ENCODE results near the gene HNRNPA3.

GRCh38 chr2:177201919-177202346, 10.7 kb upstream of the HNRNPA3 start:
- TF ChIP-seq CTCF (IDR thresholded peaks at IDR 0.05) (no peak), TCF12 (IDR thresholded peaks at IDR 0.05) (no peak), YY1 (IDR thresholded peaks at IDR 0.05; ENCODE audit: low read depth) (no peak), GABPA (IDR thresholded peaks at IDR 0.05; ENCODE audit: low read depth) (no peak), SIN3A (IDR thresholded peaks at IDR 0.05; ENCODE audit: borderline replicate concordance, low read depth, low read length) (no peak), TEAD4 (IDR thresholded peaks at IDR 0.05; ENCODE audit: borderline replicate concordance, insufficient read depth) (no peak), FOXM1 (IDR thresholded peaks at IDR 0.05; ENCODE audit: low read depth) (no peak), REST (IDR thresholded peaks at IDR 0.05; ENCODE audit: low read depth, low read length) (no peak), POLR2AphosphoS5 (IDR thresholded peaks at IDR 0.05; ENCODE audit: low read depth, low read length) (no peak), EP300 (IDR thresholded peaks at IDR 0.05; ENCODE audit: borderline replicate concordance in 1 of 2, low read depth in 1 of 2, low read length in 1 of 2) (no peak), RAD21 (IDR thresholded peaks at IDR 0.05; ENCODE audit: low read length) (no peak)
